GM19099 (cell line): ENCODE measurements around the gene TAS2R14.

Experiments used
- POLR2A ChIP-seq: IDR thresholded peaks from 3 replicates; pipeline ENCODE4 v1.6.1; 2011; ENCODE audit warnings: low read depth; ENCODE audit not compliant: insufficient read length; ENCODE audit errors: extremely low read depth

TAS2R14 gene

GRCh38 chr12:10928746-10929286 is 10.2 kb downstream of the TAS2R14 start, which contains the start of gene PRH2:
PRH2 (plus strand) TSS chr12:10929236; CDS start chr12:10929274, 38 bp downstream.
- TF ChIP-seq POLR2A, result no peak

- no peak for TF ChIP-seq POLR2A
Observed at GRCh38 chr12:10926269-10926668, 12.8 kb downstream of the TAS2R14 start.

GRCh38 chr12:10919809-10920208 is 19.3 kb downstream of the TAS2R14 start:
- no peak for TF ChIP-seq POLR2A

- no peak for TF ChIP-seq POLR2A
Observed at GRCh38 chr12:10910380-10910779, 28.7 kb downstream of the TAS2R14 start.

- TF ChIP-seq POLR2A, result no peak
Observed at GRCh38 chr12:10909462-10909861, 29.6 kb downstream of the TAS2R14 start, which contains the start of gene TAS2R13. TAS2R13 (minus strand) TSS chr12:10909562; CDS start chr12:10909298, 264 bp downstream.

- TF ChIP-seq POLR2A, result no peak
Observed at GRCh38 chr12:10904686-10905085, 34.4 kb downstream of the TAS2R14 start.

GRCh38 chr12:10901427-10901826 is 37.6 kb downstream of the TAS2R14 start:
- no peak for TF ChIP-seq POLR2A

- TF ChIP-seq POLR2A, result no peak
Observed at GRCh38 chr12:10900972-10901371, 38.1 kb downstream of the TAS2R14 start.

GRCh38 chr12:10900530-10900929 is 38.5 kb downstream of the TAS2R14 start:
- no peak for TF ChIP-seq POLR2A

GRCh38 chr12:10896854-10897253 is 42.2 kb downstream of the TAS2R14 start:
- TF ChIP-seq POLR2A, result no peak

GRCh38 chr12:10891937-10892336 is 47.1 kb downstream of the TAS2R14 start:
- TF ChIP-seq POLR2A, result no peak

GRCh38 chr12:10889226-10889625 is 49.8 kb downstream of the TAS2R14 start:
- TF ChIP-seq POLR2A, result no peak
